Anterior cingulate cortex (tissue), 58 donors: ENCODE results near the gene PRKACA.
A peak's percentile ranks its signal among the peaks of the same experiment; 100 is the strongest.

Source experiments
- DNase-seq, 58 donors: peaks; one replicate each; lab custom pipeline; 2025; lab: John Stamatoyannopoulos, UW

Gene PRKACA

DNA sequence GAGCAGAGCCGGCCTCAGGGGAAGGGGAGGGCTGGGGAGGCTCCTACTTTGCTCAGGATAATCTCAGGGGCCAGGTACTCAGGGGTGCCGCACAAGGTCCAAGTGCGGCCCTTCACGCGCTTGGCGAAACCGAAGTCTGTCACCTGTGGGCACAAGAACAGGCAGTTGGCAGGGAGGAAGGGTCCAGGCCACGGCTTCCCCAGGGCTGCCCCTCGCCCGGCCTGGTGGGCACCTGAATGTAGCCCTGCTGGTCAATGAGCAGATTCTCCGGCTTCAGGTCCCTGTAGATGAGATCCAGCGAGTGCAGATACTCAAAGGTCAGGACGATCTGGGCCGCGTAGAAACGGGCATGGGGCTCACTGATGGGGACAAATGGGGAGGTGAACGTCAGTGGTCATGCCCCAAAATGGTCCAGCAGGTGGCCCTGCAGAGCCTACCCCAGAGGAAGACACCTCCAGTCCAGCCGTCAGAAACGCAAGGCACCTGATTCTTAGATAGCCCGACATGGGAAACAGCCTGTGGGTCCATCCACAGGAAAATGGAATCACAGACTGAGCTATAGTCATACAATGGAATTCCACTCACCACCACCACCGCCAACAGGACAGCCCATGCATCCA is 19.9 kb downstream of the PRKACA start:
- DNase-seq = no peak

DNA sequence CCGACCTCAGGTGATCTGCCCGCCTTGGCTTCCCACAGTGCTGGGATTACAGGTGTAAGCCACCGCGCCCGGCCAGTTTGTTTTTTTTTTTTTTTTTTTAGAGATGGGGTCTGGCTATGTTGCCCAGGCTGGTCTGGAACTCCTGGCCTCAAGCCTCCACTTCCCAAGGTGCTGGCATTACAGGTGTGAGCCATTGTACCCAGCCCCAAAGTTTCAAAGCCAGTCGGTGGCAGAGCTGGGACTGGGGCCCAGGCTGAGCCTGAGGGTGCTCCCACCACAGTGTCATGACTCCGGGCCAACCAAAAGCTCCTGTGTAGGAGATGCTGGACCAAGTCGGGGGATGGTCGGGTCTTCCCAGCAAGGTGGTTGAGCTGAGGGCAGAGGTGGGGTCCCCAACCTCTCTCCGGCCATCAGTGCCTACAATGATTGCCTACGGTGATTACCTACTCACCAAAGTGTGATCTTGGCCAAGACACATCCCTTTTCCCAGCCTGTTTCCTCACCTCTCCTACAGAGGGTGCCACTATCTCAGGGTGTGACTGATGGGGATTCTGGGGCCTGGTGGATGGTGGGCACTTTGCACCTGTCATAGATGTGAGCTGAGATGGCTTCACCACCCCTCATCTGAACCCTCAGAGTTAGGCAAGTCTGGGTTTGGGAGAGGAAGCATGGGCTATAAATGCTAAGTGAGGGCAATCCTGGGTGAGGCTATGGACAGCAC is 21.1 kb downstream of the PRKACA start:
- DNase-seq = no peak

DNA sequence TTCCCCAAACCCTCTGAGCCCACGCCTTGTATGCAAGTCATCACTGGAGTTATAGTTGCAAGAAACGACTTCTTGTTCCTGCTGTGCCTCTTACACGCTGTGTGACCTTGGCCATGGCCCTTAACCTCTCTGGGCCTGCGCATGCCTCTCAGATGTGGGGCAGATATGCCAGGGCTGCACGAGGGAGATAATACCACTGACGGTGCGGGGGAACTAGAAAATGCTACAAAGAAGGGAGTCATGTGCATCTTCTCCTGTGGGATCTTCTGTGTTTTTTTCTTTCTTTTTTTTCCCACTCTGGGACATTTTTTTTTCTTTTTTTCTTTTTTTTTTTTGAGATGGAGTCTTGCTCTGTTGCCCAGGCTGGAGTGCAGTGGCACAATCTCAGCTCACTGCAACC is 22.7 kb downstream of the PRKACA start:
- DNase-seq = no peak

DNA sequence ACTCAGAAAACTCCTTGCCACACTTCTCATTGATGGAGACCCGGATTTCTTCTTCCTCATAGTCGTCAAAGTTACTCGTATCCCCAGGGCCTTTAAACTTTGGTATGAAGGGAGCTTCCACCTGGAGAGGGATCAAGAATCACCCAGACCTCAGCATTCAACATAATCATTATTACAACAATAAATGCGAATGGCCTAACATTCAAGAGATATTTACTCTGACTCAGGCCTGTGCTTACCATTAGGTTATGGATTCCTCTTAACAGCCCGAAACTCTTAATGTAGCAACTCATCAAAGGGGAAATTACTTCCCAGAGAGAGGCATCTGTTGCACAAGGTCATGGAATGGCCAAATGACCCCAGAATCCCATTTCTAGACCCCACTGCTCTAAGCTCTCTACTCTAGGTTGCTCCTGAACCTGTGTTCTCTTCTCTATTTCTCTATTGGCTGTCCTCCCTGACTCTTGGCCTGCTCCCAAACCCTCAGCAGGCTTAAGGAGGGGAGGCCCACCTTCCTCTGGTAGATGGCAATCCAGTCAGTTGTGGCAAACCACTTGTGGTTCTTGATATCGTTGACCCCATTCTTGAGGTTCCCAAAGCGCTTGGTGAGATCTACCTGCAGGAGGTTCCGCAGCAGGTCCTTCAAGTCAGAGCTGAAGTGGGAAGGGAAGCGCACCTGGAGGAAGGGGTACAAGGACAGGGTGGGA is 24.3 kb downstream of the PRKACA start:
- no peak for DNase-seq

DNA sequence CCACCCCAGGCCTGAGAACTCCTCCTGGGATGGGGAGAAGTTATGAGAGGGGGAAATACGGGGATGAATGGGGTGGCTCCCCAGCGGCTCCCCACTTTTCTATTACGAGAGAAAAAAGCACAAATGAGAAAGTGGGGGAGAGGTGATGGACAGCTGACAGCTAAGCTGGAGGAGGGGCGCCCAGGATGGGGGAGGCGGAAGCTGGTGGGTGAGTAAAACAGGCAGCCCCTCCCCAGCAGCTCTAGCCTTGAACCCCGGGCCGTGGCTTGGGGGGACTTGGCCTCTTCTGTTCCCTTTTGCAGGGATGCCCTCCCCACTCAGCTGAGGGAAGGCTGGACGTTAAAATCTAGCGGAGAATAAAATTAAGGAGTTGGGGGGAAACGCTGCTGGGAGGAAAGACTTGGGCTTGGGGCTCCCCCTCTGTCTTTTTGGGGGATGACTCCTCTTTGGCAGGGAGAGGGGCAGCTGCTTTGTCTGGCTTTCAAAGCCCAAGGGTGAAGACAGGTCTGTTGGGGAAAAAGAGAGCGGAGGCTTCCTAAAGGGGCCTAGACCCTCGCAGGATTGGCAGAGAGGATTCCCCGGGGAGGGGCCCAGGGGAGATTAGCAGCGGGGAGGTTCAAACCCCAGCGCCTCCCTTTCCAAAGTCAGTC is 25.6 kb downstream of the PRKACA start:
- DNase-seq = peak in 4 of 58 donors; percentile 5 to 49 (median 40)

DNA sequence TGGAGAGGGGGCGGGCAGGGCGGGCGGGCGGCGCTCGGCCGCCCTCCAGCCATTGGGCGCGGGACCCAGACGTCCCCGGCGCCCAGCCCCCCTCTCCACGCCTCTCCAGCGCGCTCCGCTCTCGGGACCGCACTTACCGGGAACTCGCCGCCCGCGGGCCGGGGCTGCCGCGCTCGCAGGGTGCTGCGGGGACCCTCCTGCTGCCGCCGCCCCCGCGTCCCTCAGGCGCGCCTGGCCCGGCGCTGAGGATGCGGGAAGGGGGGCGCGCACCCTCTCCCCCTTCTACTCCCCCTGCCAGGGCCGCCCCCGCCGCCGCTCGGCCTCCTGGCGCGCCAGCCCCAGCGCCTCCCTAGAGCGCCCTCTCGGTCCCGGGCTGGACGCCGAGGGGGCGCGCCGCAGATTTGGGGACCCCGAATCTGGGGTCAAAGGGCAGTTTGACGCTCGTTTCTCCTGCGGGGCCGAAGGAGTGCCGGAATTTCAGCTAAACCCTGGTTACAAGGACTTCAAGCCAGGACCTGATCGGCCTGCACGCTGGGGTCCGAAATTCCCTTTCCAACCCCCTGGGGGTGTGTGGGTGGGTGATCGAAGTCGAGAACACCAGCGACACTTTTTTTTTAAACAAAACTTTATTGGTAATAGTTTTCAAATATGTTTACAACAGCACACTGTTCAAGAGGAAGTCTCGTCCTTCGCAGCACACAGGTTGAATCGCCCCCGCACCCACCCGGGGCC is 26.3 kb downstream of the PRKACA start:
- peak in 47 of 58 donors; percentile 35 to 90 (median 80) for DNase-seq

DNA sequence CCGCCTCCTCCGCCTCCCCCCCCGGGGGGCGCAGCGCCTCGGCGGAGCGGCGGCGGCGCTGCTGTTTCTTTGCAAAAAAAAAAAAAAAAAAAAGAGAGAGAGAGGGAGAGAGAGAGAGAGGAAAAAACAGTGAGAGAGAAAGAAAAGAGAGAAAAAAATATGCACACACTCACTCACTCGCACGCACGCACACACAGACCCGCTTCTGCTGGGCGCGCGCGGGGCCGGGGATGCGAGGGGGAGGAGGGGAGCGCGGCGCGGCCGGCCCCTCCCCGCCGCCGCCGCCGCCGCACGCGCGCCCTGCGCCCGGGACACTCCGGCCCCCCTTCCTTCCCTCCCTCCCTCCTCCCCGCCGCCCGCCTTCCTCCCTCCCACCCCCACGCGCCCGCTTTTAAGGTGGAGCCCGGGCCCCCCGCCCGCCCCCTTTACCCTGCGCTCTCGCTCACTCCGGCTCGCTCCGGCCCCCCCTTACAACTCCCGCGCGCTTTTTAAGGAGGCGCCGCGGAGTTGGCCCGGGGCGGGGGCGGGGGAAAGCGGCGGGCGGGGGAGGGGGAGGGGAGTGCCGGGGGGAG is 27.0 kb downstream of the PRKACA start, which contains the start of gene SAMD1:
SAMD1 (minus strand) TSS at position 243 of the 572 bp plus-strand sequence.
- peak in 57 of 58 donors; percentile 18 to 90 (median 79) for DNase-seq

DNA sequence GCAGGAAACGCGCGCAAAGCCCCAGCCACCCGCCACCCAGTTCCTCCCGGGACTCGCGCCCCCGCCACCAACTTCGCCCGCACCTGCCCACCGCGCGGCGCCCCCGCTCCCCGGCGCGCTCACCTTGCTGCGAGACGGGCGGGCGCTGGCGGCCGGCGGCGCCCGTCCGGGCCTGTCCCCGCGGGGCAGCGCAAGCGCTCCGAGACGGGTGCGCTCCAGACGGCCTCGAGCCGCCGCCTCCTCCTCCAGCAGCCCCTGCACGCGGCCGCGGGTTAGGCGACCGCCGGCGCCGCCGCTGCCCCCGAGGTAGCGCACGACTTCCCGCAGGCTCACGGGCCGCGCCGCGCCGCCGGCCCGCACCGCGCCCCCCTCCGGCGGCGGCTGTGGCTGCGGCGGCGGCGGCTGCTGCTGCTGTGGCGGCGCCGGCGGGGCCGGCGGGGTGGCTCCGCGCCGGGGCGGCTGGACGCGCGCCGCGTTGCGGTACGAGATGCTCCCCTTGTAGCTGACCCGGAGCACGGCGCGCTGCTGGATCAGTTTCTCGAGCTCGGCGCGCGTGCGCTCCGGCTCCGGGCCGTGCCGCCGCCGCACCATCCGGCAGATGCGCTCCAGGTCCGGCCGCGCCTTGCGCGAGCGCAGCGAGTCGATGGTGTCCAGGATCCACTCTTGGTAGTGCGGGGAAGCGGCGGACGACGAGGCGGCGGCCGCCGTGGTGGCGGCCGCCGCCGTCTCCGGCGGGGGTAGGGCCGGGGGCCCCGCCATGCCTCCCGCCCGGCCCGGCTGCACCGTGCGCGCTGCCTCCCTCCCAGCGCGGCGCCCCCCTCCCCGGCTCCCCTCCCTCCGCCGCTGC is 27.7 kb downstream of the PRKACA start:
- DNase-seq = peak in 28 of 58 donors; percentile 16 to 57 (median 34)

DNA sequence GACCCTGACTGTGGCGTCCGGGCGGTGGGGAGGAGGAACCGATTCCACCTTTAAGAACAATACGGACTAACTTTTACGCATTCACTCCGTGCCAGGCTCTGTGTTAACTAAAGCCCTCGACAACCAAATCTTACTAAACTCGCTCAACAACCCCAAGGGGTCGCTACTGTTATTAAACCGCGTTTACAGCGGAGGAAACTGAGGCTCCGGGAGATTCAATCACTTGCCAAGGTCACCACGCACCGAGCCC is 28.2 kb downstream of the PRKACA start:
- peak in 1 of 58 donors; percentile 22 for DNase-seq

DNA sequence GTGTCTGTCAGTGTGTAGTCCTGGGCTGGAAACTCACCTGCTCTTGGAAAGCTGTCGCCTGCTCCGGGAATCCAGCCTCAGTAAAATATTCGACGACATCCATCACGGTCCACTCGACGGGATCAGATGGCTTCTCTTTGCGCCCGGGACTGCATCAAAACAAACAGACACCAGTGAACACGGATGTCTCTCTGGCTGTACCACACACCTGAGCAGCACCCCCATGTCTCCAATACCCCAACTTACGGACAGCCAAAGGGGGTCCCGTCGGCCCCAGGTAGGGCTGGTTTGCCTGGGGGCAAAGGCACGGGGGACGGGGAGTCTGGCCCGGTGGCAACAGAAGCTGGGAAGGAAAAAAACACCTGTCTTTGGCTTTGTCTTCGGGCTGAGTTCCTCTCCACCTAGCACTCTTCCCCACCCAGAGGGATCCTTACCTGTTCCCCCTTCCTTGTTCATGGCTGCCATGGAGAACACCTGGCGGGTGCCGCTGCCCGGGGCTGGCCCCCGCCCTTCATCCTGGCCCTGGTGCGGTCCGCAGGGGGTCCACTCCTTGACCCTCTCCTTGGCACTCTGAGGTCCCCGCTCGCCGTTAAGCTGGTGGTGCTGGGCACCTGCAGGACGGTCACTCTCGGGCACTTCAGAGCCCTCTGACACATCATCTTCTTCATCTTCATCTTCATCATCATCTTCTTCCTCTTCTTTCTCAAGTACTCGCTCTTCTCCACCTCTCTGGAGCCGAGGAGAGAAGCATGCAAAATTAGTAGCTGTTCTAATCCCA is 28.7 kb downstream of the PRKACA start:
- DNase-seq = no peak

DNA sequence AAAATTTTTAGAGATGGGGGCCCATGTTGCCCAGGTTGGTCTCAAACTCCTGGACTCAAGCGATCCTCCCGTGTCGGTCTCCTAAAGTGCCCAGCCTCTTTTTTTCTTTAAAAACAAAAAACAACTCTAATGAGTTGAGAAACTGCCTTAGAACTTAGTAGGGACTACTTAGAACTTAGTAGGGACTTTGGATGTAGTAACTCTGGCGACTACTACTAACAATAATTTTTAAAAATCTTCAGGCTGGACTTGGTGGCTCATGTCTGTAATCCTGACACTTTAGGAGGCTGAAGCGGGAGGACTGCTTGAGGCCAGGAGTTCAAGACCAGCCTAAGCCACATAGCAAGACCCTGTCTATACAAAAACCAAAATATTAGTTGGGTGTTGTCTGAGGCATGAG is 31.5 kb downstream of the PRKACA start:
- DNase-seq = no peak

DNA sequence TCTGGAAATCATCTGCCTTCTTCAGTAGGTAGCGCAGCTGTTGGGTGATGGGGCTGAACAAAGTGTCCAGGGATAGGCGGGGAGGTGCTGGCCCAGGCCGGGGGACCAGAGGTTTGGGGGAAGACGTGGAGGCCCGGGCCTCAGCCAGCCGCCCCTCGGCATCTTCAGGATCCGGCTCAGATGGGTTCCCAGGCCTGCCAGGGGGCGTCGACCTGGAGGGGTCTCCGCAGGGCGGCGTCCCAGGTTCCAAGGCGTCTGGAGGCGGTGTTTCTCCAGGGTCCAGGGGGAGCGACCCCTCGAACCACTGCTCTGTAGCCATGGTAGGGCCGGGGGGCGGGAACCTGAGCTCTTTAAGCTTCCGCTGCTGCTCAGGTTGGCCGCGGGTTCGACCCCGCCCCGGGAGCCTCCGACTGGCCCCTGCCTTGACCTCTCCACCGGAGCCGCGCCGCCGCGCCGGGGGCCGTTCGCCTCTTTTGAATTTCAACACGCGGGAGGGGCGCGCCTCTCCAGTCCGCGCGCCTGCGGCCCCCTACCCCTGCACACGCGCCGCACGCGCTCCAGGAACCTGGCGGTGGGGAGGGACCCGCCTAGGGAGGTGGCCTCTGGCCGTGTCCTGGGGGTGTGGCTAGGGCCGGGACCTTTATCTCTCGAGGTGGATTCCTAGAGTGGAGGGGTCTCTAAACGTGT is 32.1 kb downstream of the PRKACA start, which contains the start of gene C19orf67:
C19orf67 (minus strand) TSS at position 475 of the 687 bp plus-strand sequence; CDS start at position 319, 156 bp downstream.
- DNase-seq = no peak

DNA sequence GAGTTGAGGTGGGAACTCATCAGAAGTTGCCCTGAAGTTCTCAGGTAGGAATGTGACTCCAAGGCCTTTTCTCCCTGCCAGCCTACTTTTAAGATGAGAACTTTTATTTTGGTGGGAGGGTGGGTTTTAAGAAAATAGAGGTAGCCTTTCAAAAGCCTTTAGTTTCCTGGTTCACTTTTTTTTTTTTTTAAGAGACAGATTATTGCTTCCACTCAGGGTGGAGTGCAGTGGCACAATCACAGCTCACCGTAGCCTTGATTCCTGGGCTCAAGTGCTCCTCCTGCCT is 34.9 kb downstream of the PRKACA start:
- DNase-seq = no peak

DNA sequence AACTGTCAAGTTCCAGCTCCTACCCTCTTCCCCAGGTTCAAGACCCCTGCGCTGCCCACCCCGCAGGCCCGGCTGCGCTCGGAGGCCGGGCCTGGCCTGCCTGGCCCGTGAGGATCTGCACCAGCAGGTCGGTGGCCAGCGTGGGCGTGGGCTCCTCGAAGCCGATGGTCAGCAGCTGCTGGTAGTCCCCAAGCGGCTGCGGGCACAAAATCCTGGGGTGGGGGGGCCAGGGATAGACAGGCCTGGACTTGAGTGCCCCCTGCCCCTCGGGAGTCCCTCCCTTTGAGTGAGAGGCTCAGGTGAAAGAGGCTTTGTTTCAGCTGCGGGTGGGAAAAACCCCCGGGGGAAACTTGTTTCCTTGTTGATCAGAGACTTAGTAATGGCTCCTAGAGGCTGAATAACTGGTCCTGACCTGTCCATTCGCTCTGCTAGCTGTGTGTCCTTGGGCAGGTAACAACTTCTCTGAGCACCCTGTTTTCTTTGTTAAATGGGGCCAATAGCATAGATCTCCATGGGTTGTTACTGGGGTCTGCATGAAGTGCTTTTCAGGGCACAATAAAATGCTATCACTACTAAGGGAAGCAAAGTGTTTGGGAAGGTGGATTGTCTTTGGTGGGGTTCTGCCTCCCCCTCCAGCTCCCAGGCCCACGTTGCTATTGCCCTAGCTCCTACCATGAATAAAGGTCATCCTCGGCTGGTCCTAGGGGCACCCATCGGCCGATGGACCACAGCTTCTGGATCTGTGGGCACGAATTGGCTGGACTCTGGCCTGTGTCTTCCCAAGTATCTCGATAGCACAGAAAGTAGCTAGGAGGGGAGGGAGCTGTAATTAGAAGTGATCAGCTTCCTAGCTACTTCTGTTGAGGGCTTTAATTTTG is 35.5 kb downstream of the PRKACA start:
- DNase-seq = peak in 14 of 58 donors; percentile 22 to 65 (median 55)

DNA sequence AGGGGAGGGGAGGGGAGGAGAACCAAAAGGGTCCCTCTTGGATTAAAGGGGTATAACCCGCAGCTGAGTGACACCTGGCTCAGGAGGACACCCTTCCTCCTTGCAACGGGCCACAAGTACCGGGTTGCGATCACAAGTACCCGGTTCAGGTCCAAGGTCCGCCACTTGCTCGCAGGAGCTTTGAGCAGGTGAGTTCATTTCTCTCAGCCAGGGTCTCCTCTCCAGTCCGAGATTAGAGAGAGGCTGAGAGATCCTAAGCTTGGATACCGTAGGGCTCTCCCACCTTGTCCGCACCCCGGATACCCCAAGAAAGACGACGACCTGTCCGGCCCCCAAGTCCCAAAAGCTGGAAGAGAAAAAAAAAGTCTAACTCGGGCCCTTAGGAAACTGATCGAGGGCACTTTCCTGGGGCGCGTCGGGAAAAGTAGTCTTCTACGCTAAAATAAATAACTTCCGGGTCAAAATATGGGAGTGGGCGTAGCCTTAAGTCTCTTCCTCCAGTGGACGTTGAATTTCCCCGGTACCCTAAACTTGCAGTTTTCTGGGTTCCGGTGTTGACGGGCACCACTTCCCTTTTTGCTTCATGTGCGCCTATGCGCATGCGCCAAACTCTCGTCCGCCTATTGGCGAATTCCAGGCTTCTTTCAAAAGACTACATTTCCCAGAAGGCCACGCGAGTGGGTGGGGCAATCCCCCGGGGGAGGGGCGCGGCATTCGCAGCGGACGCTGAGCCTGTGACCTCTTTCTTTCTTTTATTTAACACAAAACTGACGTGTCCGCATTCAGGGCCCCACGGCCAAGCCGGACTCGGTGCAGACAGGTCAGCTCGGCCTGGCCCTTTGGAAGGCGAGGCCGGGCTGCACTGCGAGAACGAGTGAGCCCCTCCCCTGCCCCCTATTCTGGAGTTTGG is 36.4 kb downstream of the PRKACA start:
- peak; percentile 82 to 100 (median 97) for DNase-seq

DNA sequence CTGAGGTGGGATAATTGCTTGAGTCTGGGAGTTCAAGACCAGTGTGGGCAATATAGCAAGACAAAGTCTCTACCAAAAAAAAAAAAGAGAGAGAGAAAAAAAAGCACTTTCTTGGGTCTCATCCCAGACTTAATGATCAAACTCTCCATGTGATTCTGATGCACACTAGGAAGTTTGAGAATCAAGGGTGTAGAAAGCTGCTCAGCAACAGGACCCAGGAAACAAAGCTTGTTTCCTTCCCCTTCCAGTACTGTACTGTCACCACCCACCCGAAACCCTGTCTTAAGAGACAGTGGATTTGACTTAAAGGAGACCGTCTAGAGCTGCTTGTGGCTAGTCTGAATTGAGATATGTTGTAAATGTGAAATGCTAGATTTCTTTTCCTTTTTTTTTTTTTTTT is 39.2 kb downstream of the PRKACA start:
- DNase-seq = peak in 1 of 58 donors; percentile 4
